Brain microvascular endothelial cell (primary cell): ENCODE data around the gene SHD.
"Not testable (repeated sequence)": the region's sequence is repeated elsewhere in the genome, so short reads cannot be mapped to it uniquely, and the experiment has no call there.

Experiments
- DNase-seq: peaks from one replicate; pipeline ENCODE4 v3.0.0-alpha.2; 2020
- H3K27ac ChIP-seq: fragments of 250-450 bp; sonication (Bioruptor Pico); 2 replicates; pipeline ENCODE4 v1.5.1; 2020; ENCODE audit warnings: mild to moderate bottlenecking, moderate library complexity
- H3K27me3 ChIP-seq: fragments of 250-450 bp; sonication (Bioruptor Pico); replicated peaks from 2 replicates; pipeline ENCODE4 v1.5.1; 2020; ENCODE audit warnings: mild to moderate bottlenecking
- H3K36me3 ChIP-seq: fragments of 250-450 bp; sonication (Bioruptor Pico); replicated peaks from 2 replicates; pipeline ENCODE4 v1.5.1; 2020; ENCODE audit warnings: mild to moderate bottlenecking
- H3K4me3 ChIP-seq: 2 replicates; pipeline ENCODE4 v1.5.1; 2011; ENCODE audit warnings: low read depth, mild to moderate bottlenecking, control low read depth, low read length, moderate library complexity
- in situ Hi-C: cut with HindIII; loops from 2 replicates; pipeline ENCODE4 v1.10.0; 2017; ENCODE audit warnings: low sequenced_read_pairs, low pct_ligation_motif_present
- TF ChIP-seq, protein P1 (sequence below): IDR thresholded peaks from 2 replicates; pipeline ENCODE4 v1.5.1; 2011; ENCODE audit warnings: low read depth, mild to moderate bottlenecking, moderate library complexity, low read length, control low read depth, inconsistent platforms; ENCODE audit errors: missing control alignments

SHD gene

GRCh38 chr19:4284974-4285373 lies 5.9 kb downstream of the SHD start:
- TF ChIP-seq, protein P1, sequence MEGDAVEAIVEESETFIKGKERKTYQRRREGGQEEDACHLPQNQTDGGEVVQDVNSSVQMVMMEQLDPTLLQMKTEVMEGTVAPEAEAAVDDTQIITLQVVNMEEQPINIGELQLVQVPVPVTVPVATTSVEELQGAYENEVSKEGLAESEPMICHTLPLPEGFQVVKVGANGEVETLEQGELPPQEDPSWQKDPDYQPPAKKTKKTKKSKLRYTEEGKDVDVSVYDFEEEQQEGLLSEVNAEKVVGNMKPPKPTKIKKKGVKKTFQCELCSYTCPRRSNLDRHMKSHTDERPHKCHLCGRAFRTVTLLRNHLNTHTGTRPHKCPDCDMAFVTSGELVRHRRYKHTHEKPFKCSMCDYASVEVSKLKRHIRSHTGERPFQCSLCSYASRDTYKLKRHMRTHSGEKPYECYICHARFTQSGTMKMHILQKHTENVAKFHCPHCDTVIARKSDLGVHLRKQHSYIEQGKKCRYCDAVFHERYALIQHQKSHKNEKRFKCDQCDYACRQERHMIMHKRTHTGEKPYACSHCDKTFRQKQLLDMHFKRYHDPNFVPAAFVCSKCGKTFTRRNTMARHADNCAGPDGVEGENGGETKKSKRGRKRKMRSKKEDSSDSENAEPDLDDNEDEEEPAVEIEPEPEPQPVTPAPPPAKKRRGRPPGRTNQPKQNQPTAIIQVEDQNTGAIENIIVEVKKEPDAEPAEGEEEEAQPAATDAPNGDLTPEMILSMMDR: no peak
- peaks cover 23% of the 10 kb centered on the region for H3K27me3 ChIP-seq
- H3K27ac ChIP-seq: no peak overlapping the region
- no peak for DNase-seq
- H3K36me3 ChIP-seq: no peaks in the 10 kb centered on the region
- in situ Hi-C loops: no loop called here
- H3K4me3 ChIP-seq: no peak overlapping the region

GRCh38 chr19:4286141-4286540 lies 7.1 kb downstream of the SHD start:
- DNase-seq, H3K27ac ChIP-seq, H3K36me3 ChIP-seq, in situ Hi-C loops, H3K4me3 ChIP-seq: not testable (repeated sequence)
- peaks cover 12% of the 10 kb centered on the region for H3K27me3 ChIP-seq

DNA sequence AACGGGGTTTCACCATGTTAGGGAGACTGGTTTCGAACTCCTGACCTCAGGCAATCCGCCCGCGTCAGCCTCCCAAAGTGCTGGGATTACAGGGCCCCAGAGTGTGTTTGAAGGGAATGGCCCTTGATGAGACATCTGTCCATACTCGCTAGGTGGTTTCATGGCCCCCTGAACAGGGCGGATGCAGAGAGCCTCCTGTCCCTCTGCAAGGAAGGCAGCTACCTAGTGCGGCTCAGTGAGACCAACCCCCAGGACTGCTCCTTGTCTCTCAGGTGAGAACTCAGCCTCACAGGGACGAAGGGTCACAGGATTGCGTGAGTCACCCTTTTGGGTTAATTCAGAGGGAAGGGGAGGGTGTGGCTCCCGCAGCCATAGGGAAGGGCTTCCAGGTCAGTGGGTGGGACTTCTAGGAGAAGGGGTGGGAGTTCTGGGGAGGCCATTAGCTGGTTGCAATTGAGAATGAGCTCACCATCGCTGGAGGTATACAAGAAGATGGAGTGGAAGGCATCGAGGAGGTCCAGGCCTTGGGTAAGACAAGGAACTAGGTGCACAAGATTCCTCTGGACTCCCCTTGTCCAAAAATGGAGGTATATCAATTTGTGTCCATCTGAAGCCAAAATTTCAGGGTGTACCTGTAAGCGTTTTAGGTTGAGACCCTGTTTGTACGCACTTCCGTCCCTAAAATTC lies 9.2 kb downstream of the SHD start:
- Histone ChIP-seq H3K4me3 (no peak overlapping the region), H3K27ac (no peak overlapping the region), H3K27me3 (peaks cover 5% of the 10 kb centered on the region), H3K36me3 (no peaks in the 10 kb centered on the region)
- TF ChIP-seq, protein P1: no peak
- in situ Hi-C loops: no loop called here
- DNase-seq: no peak

DNA sequence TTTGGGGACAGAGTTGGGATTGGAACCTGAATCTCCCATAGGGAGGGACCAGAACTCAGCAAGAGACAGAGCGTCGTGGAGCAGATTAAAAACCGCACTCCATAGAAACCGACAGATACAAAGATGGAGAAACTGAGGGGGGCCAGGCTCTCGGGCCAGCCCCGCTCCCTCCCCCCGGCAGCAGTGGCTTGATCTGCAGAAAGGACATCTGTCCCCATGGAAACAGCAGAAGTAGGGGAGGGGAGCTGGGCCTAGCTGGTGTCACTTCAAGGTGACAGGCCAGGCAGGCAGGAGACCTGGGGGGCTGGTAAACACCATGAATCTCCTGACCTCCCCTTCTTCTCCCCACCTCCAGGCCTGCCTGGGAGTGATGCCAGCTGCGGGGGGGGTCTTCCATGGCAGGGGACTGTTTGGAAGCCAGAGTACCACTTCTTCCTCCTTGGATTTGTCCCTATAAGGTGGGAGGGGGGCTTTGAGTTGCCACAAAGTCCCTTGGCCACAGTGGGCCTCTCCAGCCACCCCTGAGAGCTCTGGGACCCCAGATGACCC lies 12.2 kb downstream of the SHD start:
- in situ Hi-C loops: no loop called here

DNA sequence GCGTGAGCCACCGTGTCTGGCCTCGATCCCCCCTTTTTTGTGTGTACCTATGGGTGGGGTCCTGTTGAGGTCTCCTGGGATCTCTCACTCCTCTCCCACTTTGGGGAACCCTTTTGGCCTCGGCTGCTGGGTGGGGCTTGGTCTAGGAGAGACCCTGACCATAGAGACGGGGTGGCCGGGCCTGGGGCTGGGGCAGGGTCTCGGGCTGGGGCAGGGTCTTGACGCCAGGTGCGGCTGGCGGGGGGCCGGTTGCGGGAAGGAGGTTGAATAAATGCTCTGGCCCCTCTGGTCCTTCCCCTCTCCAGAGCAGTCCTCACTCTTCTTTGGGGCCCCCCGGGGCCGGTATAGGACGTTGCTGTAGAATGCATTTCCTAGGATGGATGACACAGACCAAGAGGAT lies 13.4 kb downstream of the SHD start:
- no peaks in the 10 kb centered on the region for H3K36me3 ChIP-seq
- TF ChIP-seq, protein P1: no peak
- no peak for DNase-seq
- no peak overlapping the region for H3K27ac ChIP-seq
- in situ Hi-C loops: no loop called here
- H3K27me3 ChIP-seq: no peaks in the 10 kb centered on the region
- no peak overlapping the region for H3K4me3 ChIP-seq

More for the DNA sequence above, 12.2 kb downstream of the SHD start:
- Histone ChIP-seq H3K36me3 (no peaks in the 10 kb centered on the region), H3K27me3 (no peaks in the 10 kb centered on the region), H3K4me3 (no peak overlapping the region), H3K27ac (no peak overlapping the region)
- DNase-seq: no peak
- TF ChIP-seq, protein P1: no peak

GRCh38 chr19:4294389-4294788 lies 15.3 kb downstream of the SHD start:
- H3K27ac ChIP-seq: no peak overlapping the region
- TF ChIP-seq, protein P1: no peak
- in situ Hi-C loops: no loop called here

More at GRCh38 chr19:4294389-4294788, 15.3 kb downstream of the SHD start:
- no peaks in the 10 kb centered on the region for H3K27me3 ChIP-seq
- no peak overlapping the region for H3K4me3 ChIP-seq
- no peak for DNase-seq
- no peaks in the 10 kb centered on the region for H3K36me3 ChIP-seq
